ENCODE data around the gene ATP1B2.

ATP1B2 gene

DNA sequence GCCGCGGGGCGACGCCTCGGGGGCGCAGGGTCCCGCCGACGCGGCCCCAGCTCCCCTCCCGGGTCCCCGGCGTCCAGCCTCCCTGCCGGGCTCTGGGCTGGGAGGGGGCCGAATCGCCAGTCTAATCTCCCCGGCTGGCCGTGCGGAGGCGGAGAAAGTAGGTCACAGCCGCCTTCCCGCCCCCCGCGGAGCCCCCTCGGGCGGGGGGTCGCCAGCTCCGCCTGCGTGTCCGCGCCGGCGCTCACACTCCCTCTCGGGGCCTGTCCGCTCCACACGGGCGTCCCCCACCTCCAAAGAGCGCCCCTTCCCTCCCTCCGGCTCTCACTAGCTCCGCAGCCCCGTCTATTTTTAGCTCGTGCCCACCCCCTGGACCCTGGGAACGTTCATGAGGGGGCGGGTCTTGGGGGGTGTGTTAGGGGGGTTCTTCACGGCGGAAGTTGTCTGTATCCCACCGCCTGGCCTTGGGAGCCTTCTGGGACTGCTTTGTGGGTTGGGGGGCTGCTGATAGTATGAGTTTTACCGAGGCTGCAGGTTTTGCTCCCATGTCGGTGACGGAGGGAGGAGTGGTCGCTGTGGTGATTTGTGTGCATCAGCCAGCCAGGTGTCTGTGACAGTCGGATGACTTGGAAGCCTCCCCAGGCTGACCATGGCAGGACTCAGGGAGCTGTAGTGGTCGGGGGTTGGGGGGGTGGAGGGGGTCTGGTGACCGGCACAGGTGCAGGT is 1.1 kb downstream of the ATP1B2 start:
- TF ChIP-seq ZNF8 (CRISPR knock-in tag; IDR thresholded peaks at IDR 0.05) (no peak), RARB (CRISPR knock-in tag; IDR thresholded peaks at IDR 0.05) (no peak), BACH2 (CRISPR knock-in tag; IDR thresholded peaks at IDR 0.05; ENCODE audit: borderline replicate concordance) (no peak), ZFP3 (CRISPR knock-in tag; IDR thresholded peaks at IDR 0.05) (no peak), PPARA (CRISPR knock-in tag; IDR thresholded peaks at IDR 0.05; ENCODE audit: borderline replicate concordance) (no peak), TCF4 (CRISPR knock-in tag; IDR thresholded peaks at IDR 0.05; ENCODE audit: borderline replicate concordance) (no peak), TOX (CRISPR knock-in tag; IDR thresholded peaks at IDR 0.05; ENCODE audit: borderline replicate concordance) (no peak), ZNF70 (CRISPR knock-in tag; IDR thresholded peaks at IDR 0.05) (no peak), OSR1 (CRISPR knock-in tag; IDR thresholded peaks at IDR 0.05) (no peak), GLIS3 (CRISPR knock-in tag; IDR thresholded peaks at IDR 0.05) (no peak), ARNTL (CRISPR knock-in tag; IDR thresholded peaks at IDR 0.05; ENCODE audit: borderline replicate concordance, low read depth) (no peak)
- TF ChIP-seq, protein P1, sequence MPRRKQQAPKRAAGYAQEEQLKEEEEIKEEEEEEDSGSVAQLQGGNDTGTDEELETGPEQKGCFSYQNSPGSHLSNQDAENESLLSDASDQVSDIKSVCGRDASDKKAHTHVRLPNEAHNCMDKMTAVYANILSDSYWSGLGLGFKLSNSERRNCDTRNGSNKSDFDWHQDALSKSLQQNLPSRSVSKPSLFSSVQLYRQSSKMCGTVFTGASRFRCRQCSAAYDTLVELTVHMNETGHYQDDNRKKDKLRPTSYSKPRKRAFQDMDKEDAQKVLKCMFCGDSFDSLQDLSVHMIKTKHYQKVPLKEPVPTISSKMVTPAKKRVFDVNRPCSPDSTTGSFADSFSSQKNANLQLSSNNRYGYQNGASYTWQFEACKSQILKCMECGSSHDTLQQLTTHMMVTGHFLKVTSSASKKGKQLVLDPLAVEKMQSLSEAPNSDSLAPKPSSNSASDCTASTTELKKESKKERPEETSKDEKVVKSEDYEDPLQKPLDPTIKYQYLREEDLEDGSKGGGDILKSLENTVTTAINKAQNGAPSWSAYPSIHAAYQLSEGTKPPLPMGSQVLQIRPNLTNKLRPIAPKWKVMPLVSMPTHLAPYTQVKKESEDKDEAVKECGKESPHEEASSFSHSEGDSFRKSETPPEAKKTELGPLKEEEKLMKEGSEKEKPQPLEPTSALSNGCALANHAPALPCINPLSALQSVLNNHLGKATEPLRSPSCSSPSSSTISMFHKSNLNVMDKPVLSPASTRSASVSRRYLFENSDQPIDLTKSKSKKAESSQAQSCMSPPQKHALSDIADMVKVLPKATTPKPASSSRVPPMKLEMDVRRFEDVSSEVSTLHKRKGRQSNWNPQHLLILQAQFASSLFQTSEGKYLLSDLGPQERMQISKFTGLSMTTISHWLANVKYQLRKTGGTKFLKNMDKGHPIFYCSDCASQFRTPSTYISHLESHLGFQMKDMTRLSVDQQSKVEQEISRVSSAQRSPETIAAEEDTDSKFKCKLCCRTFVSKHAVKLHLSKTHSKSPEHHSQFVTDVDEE (CRISPR knock-in tag; IDR thresholded peaks at IDR 0.05): no peak
- TF ChIP-seq, protein P2, sequence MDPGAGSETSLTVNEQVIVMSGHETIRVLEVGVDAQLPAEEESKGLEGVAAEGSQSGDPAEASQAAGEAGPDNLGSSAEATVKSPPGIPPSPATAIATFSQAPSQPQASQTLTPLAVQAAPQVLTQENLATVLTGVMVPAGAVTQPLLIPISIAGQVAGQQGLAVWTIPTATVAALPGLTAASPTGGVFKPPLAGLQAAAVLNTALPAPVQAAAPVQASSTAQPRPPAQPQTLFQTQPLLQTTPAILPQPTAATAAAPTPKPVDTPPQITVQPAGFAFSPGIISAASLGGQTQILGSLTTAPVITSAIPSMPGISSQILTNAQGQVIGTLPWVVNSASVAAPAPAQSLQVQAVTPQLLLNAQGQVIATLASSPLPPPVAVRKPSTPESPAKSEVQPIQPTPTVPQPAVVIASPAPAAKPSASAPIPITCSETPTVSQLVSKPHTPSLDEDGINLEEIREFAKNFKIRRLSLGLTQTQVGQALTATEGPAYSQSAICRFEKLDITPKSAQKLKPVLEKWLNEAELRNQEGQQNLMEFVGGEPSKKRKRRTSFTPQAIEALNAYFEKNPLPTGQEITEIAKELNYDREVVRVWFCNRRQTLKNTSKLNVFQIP (CRISPR knock-in tag; IDR thresholded peaks at IDR 0.05; ENCODE audit: borderline replicate concordance, low read depth): no peak
- ATAC-seq: peak; percentile 10; the same call in 1 of the 3 replicates

DNA sequence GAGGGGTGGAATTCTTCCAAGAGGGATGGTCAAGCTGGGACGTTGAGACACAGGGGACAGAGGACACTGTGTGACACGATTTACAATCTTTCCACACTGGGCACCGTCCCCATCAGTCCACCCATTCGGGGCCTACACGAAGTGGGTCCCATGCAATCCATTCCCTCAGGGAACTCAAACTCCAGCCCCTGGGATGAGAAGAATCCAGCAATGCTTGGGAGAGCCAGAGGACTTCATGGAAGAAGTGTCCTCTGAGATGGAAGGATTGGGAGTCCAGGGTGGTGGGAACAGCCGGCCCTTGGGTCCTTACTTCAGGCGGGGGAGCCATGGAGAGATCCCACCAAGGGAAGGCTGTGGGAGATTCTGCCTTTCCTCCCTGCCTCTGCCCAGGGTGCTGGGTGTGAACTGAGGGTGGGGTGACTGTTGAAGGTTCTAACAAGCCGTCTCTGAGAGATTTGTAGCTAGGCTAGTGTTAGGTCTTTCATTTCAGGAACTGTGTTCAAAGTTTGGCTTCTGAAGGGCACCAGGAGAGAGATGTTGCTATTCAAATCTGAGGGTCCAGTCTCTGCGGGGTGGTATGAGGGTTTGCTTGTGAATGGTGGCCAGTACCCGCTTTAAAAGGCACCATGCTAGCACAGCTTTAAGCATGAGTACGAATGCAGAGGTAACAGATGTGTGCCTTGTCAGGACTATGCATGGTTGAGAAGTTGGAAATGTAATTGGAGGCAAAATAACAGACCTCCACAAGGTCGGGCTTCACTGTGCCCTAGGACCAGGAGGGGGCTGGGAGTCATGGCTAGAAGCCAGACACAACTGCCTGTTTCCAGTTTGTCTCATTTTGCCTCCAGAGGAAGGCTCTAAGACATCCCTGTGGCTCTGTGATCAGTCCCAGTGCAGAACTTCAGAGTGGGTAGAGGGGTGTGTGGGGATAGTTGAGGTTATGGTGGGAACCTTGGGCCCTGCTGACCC is 1.9 kb downstream of the ATP1B2 start:
- no peak for ATAC-seq
- no peak for TF ChIP-seq BACH2 (CRISPR knock-in tag; IDR thresholded peaks at IDR 0.05; ENCODE audit: borderline replicate concordance)
- TF ChIP-seq ZNF565 (CRISPR knock-in tag; conservative IDR thresholded peaks at IDR 0.05; ENCODE audit: low read depth): no peak
- no peak for TF ChIP-seq ZFP3 (CRISPR knock-in tag; IDR thresholded peaks at IDR 0.05)
- TF ChIP-seq, protein P3, sequence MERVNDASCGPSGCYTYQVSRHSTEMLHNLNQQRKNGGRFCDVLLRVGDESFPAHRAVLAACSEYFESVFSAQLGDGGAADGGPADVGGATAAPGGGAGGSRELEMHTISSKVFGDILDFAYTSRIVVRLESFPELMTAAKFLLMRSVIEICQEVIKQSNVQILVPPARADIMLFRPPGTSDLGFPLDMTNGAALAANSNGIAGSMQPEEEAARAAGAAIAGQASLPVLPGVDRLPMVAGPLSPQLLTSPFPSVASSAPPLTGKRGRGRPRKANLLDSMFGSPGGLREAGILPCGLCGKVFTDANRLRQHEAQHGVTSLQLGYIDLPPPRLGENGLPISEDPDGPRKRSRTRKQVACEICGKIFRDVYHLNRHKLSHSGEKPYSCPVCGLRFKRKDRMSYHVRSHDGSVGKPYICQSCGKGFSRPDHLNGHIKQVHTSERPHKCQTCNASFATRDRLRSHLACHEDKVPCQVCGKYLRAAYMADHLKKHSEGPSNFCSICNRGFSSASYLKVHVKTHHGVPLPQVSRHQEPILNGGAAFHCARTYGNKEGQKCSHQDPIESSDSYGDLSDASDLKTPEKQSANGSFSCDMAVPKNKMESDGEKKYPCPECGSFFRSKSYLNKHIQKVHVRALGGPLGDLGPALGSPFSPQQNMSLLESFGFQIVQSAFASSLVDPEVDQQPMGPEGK (CRISPR knock-in tag; IDR thresholded peaks at IDR 0.05; ENCODE audit: borderline replicate concordance): no peak
- TF ChIP-seq, protein P4, sequence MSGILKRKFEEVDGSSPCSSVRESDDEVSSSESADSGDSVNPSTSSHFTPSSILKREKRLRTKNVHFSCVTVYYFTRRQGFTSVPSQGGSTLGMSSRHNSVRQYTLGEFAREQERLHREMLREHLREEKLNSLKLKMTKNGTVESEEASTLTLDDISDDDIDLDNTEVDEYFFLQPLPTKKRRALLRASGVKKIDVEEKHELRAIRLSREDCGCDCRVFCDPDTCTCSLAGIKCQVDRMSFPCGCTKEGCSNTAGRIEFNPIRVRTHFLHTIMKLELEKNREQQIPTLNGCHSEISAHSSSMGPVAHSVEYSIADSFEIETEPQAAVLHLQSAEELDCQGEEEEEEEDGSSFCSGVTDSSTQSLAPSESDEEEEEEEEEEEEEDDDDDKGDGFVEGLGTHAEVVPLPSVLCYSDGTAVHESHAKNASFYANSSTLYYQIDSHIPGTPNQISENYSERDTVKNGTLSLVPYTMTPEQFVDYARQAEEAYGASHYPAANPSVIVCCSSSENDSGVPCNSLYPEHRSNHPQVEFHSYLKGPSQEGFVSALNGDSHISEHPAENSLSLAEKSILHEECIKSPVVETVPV (CRISPR knock-in tag; IDR thresholded peaks at IDR 0.05): no peak
- TF ChIP-seq ZNF8 (CRISPR knock-in tag; IDR thresholded peaks at IDR 0.05): no peak
- no peak for TF ChIP-seq GLIS3 (CRISPR knock-in tag; IDR thresholded peaks at IDR 0.05)
- TF ChIP-seq ARNTL (CRISPR knock-in tag; IDR thresholded peaks at IDR 0.05; ENCODE audit: borderline replicate concordance, low read depth): no peak
- TF ChIP-seq TOX (CRISPR knock-in tag; IDR thresholded peaks at IDR 0.05; ENCODE audit: borderline replicate concordance): no peak
- no peak for TF ChIP-seq ZFP30 (CRISPR knock-in tag; IDR thresholded peaks at IDR 0.05)
- TF ChIP-seq PPARA (CRISPR knock-in tag; IDR thresholded peaks at IDR 0.05; ENCODE audit: borderline replicate concordance): no peak
- no peak for TF ChIP-seq SNAI2 (CRISPR knock-in tag; IDR thresholded peaks at IDR 0.05)
- TF ChIP-seq, protein P5, sequence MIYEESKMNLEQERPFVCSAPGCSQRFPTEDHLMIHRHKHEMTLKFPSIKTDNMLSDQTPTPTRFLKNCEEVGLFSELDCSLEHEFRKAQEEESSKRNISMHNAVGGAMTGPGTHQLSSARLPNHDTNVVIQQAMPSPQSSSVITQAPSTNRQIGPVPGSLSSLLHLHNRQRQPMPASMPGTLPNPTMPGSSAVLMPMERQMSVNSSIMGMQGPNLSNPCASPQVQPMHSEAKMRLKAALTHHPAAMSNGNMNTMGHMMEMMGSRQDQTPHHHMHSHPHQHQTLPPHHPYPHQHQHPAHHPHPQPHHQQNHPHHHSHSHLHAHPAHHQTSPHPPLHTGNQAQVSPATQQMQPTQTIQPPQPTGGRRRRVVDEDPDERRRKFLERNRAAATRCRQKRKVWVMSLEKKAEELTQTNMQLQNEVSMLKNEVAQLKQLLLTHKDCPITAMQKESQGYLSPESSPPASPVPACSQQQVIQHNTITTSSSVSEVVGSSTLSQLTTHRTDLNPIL (CRISPR knock-in tag; IDR thresholded peaks at IDR 0.05; ENCODE audit: low read depth): no peak
- TF ChIP-seq OSR1 (CRISPR knock-in tag; IDR thresholded peaks at IDR 0.05): no peak
- TF ChIP-seq RARB (CRISPR knock-in tag; IDR thresholded peaks at IDR 0.05): no peak

Measured in SK-N-SH treated with all-trans-retinoic acid at 6 μM for 48 hours (cell line).